PC-3 (cell line): ENCODE measurements around the gene CYP2C18. TPM values are rescaled to one million over a fixed set of nuclear protein-coding genes. Genes with fewer than 3 reads are reported as not detected.

ENCODE experiments used
- ATAC-seq: fragments of 200-7000 bp; cut with Tn5 transposase; 2 replicates; pipeline ENCODE4 v1.9.1; 2020; ENCODE audit warnings: mild to moderate bottlenecking, moderate library complexity
- BruUV-seq: library from RNA; stranded (reverse); fragments of 400-500 nt; replicated peaks from 2 replicates; lab custom pipeline; 2021; lab: Mats Ljungman, UMichigan
- CTCF ChIA-PET: fragments of 300-600 bp; sonication (Branson Sonifier 250); formaldehyde crosslinking; loops from one replicate; lab custom pipeline; 2022; ENCODE audit warnings: antibody characterized with exemption; lab: Charles Lee
- POLR2A ChIA-PET: fragments of 300-600 bp; sonication (Branson Sonifier 250); formaldehyde crosslinking; loops from one replicate; lab custom pipeline; 2022; ENCODE audit warnings: antibody characterized with exemption; ENCODE audit not compliant: unreplicated experiment; lab: Charles Lee
- DNase-seq: peaks from one replicate; pipeline ENCODE4 v3.0.0-alpha.2; 2015
- H2AFZ ChIP-seq: fragments of 300-600 bp; sonication (generic); 2 replicates; pipeline ENCODE4 v1.6.0; 2016; ENCODE audit warnings: antibody characterized with exemption, low read length
- H3F3A ChIP-seq: fragments of 300-600 bp; sonication (generic); one replicate; pipeline ENCODE4 v1.6.0; 2017; ENCODE audit warnings: antibody characterized with exemption, low read length, control low read depth, mild to moderate bottlenecking; ENCODE audit not compliant: unreplicated experiment
- H3K27ac ChIP-seq: fragments of 300-600 bp; sonication (generic); 2 replicates; pipeline ENCODE4 v1.5.1; 2016; ENCODE audit warnings: mild to moderate bottlenecking, low read length
- H3K27me3 ChIP-seq: fragments of 300-600 bp; sonication (generic); 2 replicates; pipeline ENCODE4 v1.6.1; 2016; ENCODE audit warnings: low read length, mixed read lengths
- H3K36me3 ChIP-seq: fragments of 300-600 bp; sonication (generic); 2 replicates; pipeline ENCODE4 v1.6.1; 2016; ENCODE audit warnings: low read depth, mixed run types, low read length, mixed read lengths
- H3K4me1 ChIP-seq: fragments of 300-600 bp; sonication (generic); 2 replicates; pipeline ENCODE4 v1.5.1; 2016; ENCODE audit warnings: low read length; ENCODE audit not compliant: insufficient read depth
- H3K4me2 ChIP-seq: fragments of 300-600 bp; sonication (generic); 2 replicates; pipeline ENCODE4 v1.6.0; 2016; ENCODE audit warnings: low read length
- H3K4me3 ChIP-seq: fragments of 300-600 bp; sonication (generic); 2 replicates; pipeline ENCODE4 v1.5.1; 2016; ENCODE audit warnings: mild to moderate bottlenecking, low read length, mixed read lengths
- H3K79me2 ChIP-seq: fragments of 300-600 bp; sonication (generic); 2 replicates; pipeline ENCODE4 v1.6.1; 2017; ENCODE audit warnings: low read length, mixed read lengths
- H3K9ac ChIP-seq: fragments of 300-600 bp; sonication (generic); 2 replicates; pipeline ENCODE4 v1.6.0; 2016; ENCODE audit warnings: mild to moderate bottlenecking, low read length
- H3K9me2 ChIP-seq: fragments of 300-600 bp; sonication (generic); replicated peaks from 2 replicates; pipeline ENCODE4 v1.6.1; 2016; ENCODE audit warnings: mixed run types, low read length, mixed read lengths
- H3K9me3 ChIP-seq: fragments of 300-600 bp; sonication (generic); 2 replicates; pipeline ENCODE4 v1.6.1; 2016; ENCODE audit warnings: low read length, mixed read lengths
- H4K20me1 ChIP-seq: fragments of 300-600 bp; sonication (generic); 2 replicates; pipeline ENCODE4 v1.6.1; 2016; ENCODE audit warnings: low read length, mixed read lengths
- CTCF ChIP-seq: fragments of 300-600 bp; sonication (generic); conservative IDR thresholded peaks from 2 replicates; pipeline ENCODE4 v1.5.1; 2017; ENCODE audit warnings: antibody characterized with exemption, low read depth, mild to moderate bottlenecking, low read length
- EZH2 ChIP-seq: fragments of 300-600 bp; sonication (generic); IDR thresholded peaks from one replicate; pipeline ENCODE4 v1.6.1; 2017; ENCODE audit warnings: antibody characterized with exemption, mild to moderate bottlenecking, low read length; ENCODE audit not compliant: unreplicated experiment
- EZH2phosphoT487 ChIP-seq: fragments of 300-600 bp; sonication (generic); IDR thresholded peaks from 2 replicates; pipeline ENCODE4 v1.6.1; 2018; ENCODE audit warnings: mild to moderate bottlenecking, antibody characterized with exemption, low read length, borderline replicate concordance
- intact Hi-C: fragments of 100-400 bp; cut with micrococcal nuclease; formaldehyde crosslinking; loops from 2 replicates; pipeline ENCODE4 v1.9.0; 2023
- total RNA-seq: library from RNA; depleted of rRNA; stranded (reverse); fragments of >200 nt; gene quantifications from 2 replicates; pipeline ENCODE4 v1.2.3, GENCODE V29; 2014

CYP2C18 gene
- total RNA-seq, 1 experiment from 2014 or later, result not detected

GRCh38 chr10:94725871-94726270 is 42.3 kb downstream of the CYP2C18 start:
- Histone ChIP-seq H3K4me3 (no peak overlapping the region), H3K9me3 (no peaks in the 10 kb centered on the region), H3F3A (no peaks in the 10 kb centered on the region), H3K9ac (no peak overlapping the region), H3K9me2 (no peaks in the 10 kb centered on the region), H3K4me2 (no peak overlapping the region), H3K4me1 (no peaks in the 10 kb centered on the region), H2AFZ (no peak overlapping the region), H3K79me2 (no peaks in the 10 kb centered on the region), H3K27me3 (peaks cover 8% of the 10 kb centered on the region; the same call in 1 of the 2 replicates), H3K36me3 (no peaks in the 10 kb centered on the region), H3K27ac (no peak overlapping the region), H4K20me1 (no peaks in the 10 kb centered on the region)
- DNase-seq, result peak; percentile 36
- intact Hi-C loops, result no loop called here
- TF ChIP-seq EZH2 (no peak), CTCF (no peak), EZH2phosphoT487 (no peak)
- no peak for ATAC-seq
- no TSS peak for BruUV-seq
- CTCF ChIA-PET, result no interaction called here
- POLR2A ChIA-PET, result no interaction called here

- CTCF ChIA-PET, result no interaction called here
- Histone ChIP-seq H3K9me3 (no peaks in the 10 kb centered on the region), H3K27ac (no peak overlapping the region), H3K4me3 (no peak overlapping the region), H3K79me2 (no peaks in the 10 kb centered on the region), H3K9ac (no peak overlapping the region), H3K36me3 (no peaks in the 10 kb centered on the region), H3K4me2 (no peak overlapping the region), H4K20me1 (no peaks in the 10 kb centered on the region), H2AFZ (no peak overlapping the region), H3F3A (no peaks in the 10 kb centered on the region), H3K27me3 (peaks cover 4% of the 10 kb centered on the region; the same call in 1 of the 2 replicates), H3K9me2 (no peaks in the 10 kb centered on the region), H3K4me1 (no peaks in the 10 kb centered on the region)
- BruUV-seq, result no TSS peak
- ATAC-seq (no peak), DNase-seq (no peak)
- intact Hi-C loops, result no loop called here
- POLR2A ChIA-PET, result no interaction called here
- TF ChIP-seq EZH2phosphoT487, result no peak
These were observed 51.7 kb downstream of the CYP2C18 start for GRCh38 chr10:94735197-94735596.

GRCh38 chr10:94738588-94738987 is 55.1 kb downstream of the CYP2C18 start:
- intact Hi-C loops, result no loop called here
- no peaks in the 10 kb centered on the region for H3K4me1 ChIP-seq
- no peak overlapping the region for H3K4me3 ChIP-seq
- ATAC-seq (no peak), DNase-seq (no peak)
- no peak for TF ChIP-seq CTCF
- peaks cover 4% of the 10 kb centered on the region; the same call in 1 of the 2 replicates for H3K27me3 ChIP-seq
- H3K9me3 ChIP-seq, result no peaks in the 10 kb centered on the region
- H3K36me3 ChIP-seq, result no peaks in the 10 kb centered on the region
- ChIA-PET POLR2A (no interaction called here), CTCF (no interaction called here)
- BruUV-seq, result no TSS peak
- H3K9ac ChIP-seq, result no peak overlapping the region
- no peaks in the 10 kb centered on the region for H3F3A ChIP-seq
- H3K4me2 ChIP-seq, result no peak overlapping the region
- H3K79me2 ChIP-seq, result no peaks in the 10 kb centered on the region
- no peak overlapping the region for H3K27ac ChIP-seq
- H3K9me2 ChIP-seq, result no peaks in the 10 kb centered on the region
- H2AFZ ChIP-seq, result no peak overlapping the region
- H4K20me1 ChIP-seq, result no peaks in the 10 kb centered on the region
